IPS DF 19.7 (cell line): Measurements from ENCODE around the gene PPP4R1.
"Not testable (repeated sequence)": the region's sequence is repeated elsewhere in the genome, so short reads cannot be mapped to it uniquely, and the experiment has no call there.

ENCODE experiments used
- DNase-seq: peaks from one replicate; pipeline ENCODE4 v3.0.0-alpha.2; 2013; ENCODE audit warnings: low read depth, low spot score

The PPP4R1 gene

DNA sequence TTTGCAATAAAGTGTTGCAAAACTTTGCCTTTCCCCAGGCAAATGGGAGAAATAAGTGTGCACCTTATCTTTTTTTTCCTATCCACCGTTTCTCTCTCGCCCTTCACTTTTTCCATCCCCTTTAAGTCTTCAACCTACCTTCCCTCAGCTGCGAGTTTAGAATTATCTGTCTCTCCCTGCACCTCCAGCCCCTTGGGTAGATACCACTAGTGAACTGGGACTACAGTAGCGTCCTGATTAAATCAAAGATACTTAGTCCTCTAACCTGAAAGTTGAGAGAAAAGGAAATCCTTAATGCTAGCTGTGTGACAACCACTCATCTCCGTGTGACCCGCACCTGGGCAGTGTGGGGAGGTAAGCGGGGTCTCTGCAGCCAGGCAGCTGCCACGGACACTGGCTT is 16.1 kb upstream of the PPP4R1 start:
- no peak for DNase-seq

- no peak for DNase-seq
Measured at GRCh38 chr18:9629709-9630108, 15.3 kb upstream of the PPP4R1 start.

GRCh38 chr18:9628984-9629383 is 14.6 kb upstream of the PPP4R1 start:
- no peak for DNase-seq

DNA sequence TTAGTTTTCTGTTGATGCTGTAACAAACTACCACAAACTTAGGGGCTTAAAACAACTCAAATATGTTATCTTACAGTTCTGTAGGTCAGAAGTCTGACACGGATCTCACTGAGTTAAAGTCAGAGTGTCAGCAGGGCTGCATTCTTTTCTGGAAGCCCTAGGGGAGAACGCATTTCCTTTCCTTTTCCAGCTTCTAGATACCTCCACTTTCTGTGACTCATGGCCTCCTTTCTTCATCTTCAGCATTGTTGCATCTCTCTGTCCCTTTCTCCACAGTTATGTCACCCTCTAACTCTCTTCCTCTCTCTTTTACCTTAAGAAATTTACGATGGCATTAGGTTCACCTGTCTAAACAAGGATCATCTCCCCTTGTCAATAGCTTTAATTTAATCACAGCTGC is 13.3 kb upstream of the PPP4R1 start:
- DNase-seq = no peak

- no peak for DNase-seq
Measured at GRCh38 chr18:9619990-9620389, 5.6 kb upstream of the PPP4R1 start.

- no peak for DNase-seq
Measured at GRCh38 chr18:9619545-9619944, 5.2 kb upstream of the PPP4R1 start.

- DNase-seq = no peak
Measured at GRCh38 chr18:9619056-9619455, 4.7 kb upstream of the PPP4R1 start.

- no peak for DNase-seq
Measured at GRCh38 chr18:9617006-9617542, 2.7 kb upstream of the PPP4R1 start.

DNA sequence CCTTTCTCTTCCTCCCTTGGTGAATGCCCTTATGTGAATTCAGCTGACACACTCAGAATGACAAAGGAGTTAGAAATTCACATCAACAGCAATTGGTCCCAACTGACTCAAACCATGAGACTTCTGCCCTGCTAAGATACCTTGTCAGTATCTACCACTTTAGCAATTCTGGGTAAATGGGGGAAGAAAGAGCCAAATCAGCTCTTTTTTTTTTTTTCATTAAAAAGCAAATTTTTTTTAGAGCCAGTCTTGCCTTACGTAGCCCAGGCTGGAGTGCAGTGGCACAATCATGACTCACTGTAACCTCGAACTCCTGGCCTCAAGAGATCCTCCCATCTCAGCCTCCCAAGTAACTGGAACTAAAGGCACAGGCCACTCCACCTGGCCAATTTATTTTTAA is 1.7 kb upstream of the PPP4R1 start:
- DNase-seq = no peak

GRCh38 chr18:9615280-9615797 is 980 bp upstream of the PPP4R1 start:
- DNase-seq = no peak

- no peak for DNase-seq
Measured at GRCh38 chr18:9613550-9614400, 584 bp downstream of the PPP4R1 start.

DNA sequence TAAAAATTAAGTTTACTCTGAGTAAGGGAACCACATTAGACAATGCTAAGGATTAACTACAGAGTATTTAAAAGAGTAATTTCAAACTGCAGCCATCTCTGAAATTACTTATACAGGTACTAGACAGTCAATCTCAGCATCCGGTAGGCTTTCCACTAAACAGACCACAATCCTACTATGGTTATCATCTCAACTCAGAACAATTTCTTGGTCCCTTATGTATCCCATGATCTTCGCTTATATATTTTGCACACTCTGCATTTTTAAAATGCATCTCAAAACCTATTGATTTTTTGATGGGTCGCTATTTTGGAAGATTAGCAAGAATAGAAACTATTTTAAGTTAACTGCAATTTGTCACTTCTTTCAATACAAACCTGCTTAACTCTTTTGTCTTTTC is 1.4 kb downstream of the PPP4R1 start:
- DNase-seq = no peak

GRCh38 chr18:9612215-9612830 is 2.0 kb downstream of the PPP4R1 start:
- no peak for DNase-seq

- DNase-seq = no peak
Measured at GRCh38 chr18:9609190-9609589, 5.2 kb downstream of the PPP4R1 start.

DNA sequence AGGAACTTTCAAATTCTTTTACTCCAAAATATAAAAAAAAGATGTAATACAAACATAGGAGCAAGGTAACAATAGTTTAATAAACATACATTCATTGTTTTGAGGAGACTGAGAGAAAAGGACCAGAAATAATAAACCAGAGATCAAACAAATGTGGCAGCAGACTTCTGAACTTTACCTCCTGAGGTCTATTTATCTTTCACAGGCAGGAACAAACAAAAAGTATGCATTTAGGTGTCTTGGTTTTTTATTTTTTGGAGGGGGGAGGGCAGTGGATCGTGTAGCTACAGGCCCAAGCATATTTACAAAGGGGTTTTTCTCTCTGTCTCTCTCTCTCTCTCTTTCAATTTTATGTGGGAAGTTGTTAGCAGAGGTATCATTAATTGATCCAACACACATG is 5.6 kb downstream of the PPP4R1 start:
- no peak for DNase-seq

DNA sequence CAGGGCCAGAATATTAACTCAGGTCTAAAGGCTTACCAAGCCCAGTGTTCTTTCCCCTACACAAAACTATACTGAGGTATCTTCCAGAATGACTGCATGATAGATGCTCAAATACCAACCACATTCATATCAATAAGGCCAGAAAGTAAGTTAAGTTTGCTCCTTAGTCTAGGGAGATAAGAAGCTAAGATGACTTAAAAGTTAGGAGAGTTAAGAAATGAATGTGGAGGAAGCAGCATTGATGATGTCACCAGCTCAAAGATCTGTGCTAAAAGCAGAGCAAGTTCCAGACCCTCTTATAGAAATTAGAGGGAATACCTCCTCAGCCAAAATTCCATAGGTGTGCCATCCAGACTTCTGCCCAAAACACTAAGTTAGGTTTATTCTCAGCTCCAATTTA is 6.1 kb downstream of the PPP4R1 start:
- no peak for DNase-seq

- DNase-seq = not testable (repeated sequence)
Measured at GRCh38 chr18:9607111-9607510, 7.2 kb downstream of the PPP4R1 start.

- no peak for DNase-seq
Measured at GRCh38 chr18:9606039-9606438, 8.3 kb downstream of the PPP4R1 start.

- no peak for DNase-seq
Measured at GRCh38 chr18:9604348-9604747, 10.0 kb downstream of the PPP4R1 start.

DNA sequence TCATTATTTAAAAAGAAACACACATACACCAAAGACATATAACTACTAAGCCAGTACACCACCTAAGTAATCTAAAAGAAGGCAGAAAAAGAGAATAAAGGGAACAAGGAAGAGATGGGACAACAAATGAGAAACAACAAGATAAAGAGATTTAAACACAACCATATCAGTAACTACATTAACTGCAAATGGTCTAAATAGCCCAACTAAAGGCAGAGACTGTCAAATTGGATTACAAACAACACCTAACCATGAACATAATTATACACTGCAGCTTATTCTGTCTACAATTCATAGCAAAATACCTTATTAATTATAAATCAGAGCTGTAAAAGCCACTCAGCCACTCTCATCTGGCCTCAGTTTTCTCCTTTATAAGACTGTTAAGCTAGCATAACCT is 15.0 kb downstream of the PPP4R1 start:
- no peak for DNase-seq

DNA sequence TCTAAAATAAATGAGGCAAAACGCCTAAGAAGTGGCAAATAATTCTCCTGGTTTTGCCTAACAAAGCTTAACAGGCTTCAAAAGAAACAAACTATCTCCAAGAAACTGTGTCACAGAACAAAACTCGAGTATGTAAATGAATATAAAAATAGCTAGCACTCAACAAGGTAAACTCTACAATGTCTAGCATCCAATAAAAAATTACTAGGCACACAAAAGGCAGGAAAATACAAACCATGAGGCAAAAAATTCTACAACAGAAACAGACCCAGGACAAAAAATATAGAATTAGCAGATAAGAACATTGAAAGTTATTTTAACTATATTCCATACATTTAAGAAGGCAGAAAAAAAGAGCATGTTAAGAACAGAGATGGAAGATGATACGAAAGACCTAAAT is 16.8 kb downstream of the PPP4R1 start:
- no peak for DNase-seq

GRCh38 chr18:9596843-9597526 is 17.4 kb downstream of the PPP4R1 start:
- no peak for DNase-seq
